CD14-positive monocyte (primary cell): Measurements from ENCODE around the gene VCL. TPM values are rescaled to one million over a fixed set of nuclear protein-coding genes. Genes with fewer than 3 reads are reported as not detected.

Experiments
- DNase-seq, 3 donors: peaks; one replicate each; pipeline ENCODE4 v3.0.0-alpha.2; 2011 to 2022
- H2AFZ ChIP-seq: 2 replicates; pipeline ENCODE4 v1.6.0; 2012; ENCODE audit warnings: mild to moderate bottlenecking, low read depth, low read length, inconsistent platforms; ENCODE audit not compliant: insufficient read depth, poor library complexity, severe bottlenecking
- H3K27ac ChIP-seq, 2 donors: 1 replicate in 1 of 2; 2 replicates in 1 of 2; pipeline ENCODE4 v1.5.1; 2012 to 2013; ENCODE audit warnings: low read length in 2 of 2, control low read depth in 1 of 2, inconsistent platforms in 1 of 2, low read depth in 1 of 2, mild to moderate bottlenecking in 1 of 2
- H3K27me3 ChIP-seq, 2 donors: one replicate each; pipeline versions ENCODE4 v1.6.0 to v1.6.1; 2011 to 2013; ENCODE audit warnings: low read length in 2 of 2; ENCODE audit not compliant: control insufficient read depth in 2 of 2, insufficient read depth in 2 of 2
- H3K36me3 ChIP-seq, 2 donors: replicated peaks in 1 of 2; 1 replicate in 1 of 2; 2 replicates in 1 of 2; pipeline versions ENCODE4 v1.5.1 to v1.6.1; 2012 to 2013; ENCODE audit warnings: low read length in 2 of 2, control low read depth in 1 of 2, inconsistent platforms in 1 of 2, mild to moderate bottlenecking in 1 of 2; ENCODE audit not compliant: insufficient read depth in 2 of 2, control insufficient read depth in 1 of 2
- H3K4me1 ChIP-seq, 2 donors: 1 replicate in 1 of 2; 2 replicates in 1 of 2; pipeline versions ENCODE4 v1.5.1 to v1.6.1; 2012 to 2013; ENCODE audit warnings: low read length in 2 of 2, control low read depth in 1 of 2, inconsistent platforms in 1 of 2, mild to moderate bottlenecking in 1 of 2, moderate library complexity in 1 of 2; ENCODE audit not compliant: insufficient read depth in 2 of 2, control insufficient read depth in 1 of 2
- H3K4me2 ChIP-seq: replicated peaks from 2 replicates; pipeline ENCODE3; 2012; ENCODE audit warnings: low read length, moderate library complexity, mild to moderate bottlenecking; ENCODE audit not compliant: poor library complexity, severe bottlenecking; ENCODE audit errors: extremely low read depth
- H3K4me3 ChIP-seq, 3 experiments: fragments of 200-600 bp in 1 of 3; sonication (generic) in 1 of 3; replicated peaks in 1 of 3; 1 replicate in 2 of 3; 2 replicates in 1 of 3; pipeline ENCODE4 v1.5.1; 2011 to 2013; ENCODE audit warnings: low read length in 3 of 3, mild to moderate bottlenecking in 3 of 3, control low read depth in 2 of 3, low read depth in 2 of 3, inconsistent platforms in 1 of 3, moderate library complexity in 1 of 3
- H3K79me2 ChIP-seq: 2 replicates; pipeline ENCODE4 v1.6.0; 2012; ENCODE audit warnings: mild to moderate bottlenecking, control low read depth, inconsistent platforms, low read length, moderate library complexity; ENCODE audit not compliant: insufficient read depth
- H3K9ac ChIP-seq: 2 replicates; pipeline ENCODE4 v1.6.0; 2017; ENCODE audit warnings: low read length, mild to moderate bottlenecking; ENCODE audit not compliant: insufficient read depth, poor library complexity, severe bottlenecking
- H3K9me3 ChIP-seq, 2 donors: replicated peaks in 1 of 2; 1 replicate in 1 of 2; 2 replicates in 1 of 2; pipeline versions ENCODE4 v1.5.1 to v1.6.1; 2012 to 2013; ENCODE audit warnings: low read length in 2 of 2, control low read depth in 1 of 2; ENCODE audit not compliant: control insufficient read depth in 1 of 2, insufficient read depth in 1 of 2
- H4K20me1 ChIP-seq: 2 replicates; pipeline ENCODE4 v1.6.0; 2012; ENCODE audit warnings: mild to moderate bottlenecking, low read length, control low read depth, moderate library complexity; ENCODE audit not compliant: insufficient read depth
- H3K27ac Mint-ChIP-seq, 7 donors: one replicate each; pipeline ENCODE4 v1.8.0; 2020; ENCODE audit warnings: mild to moderate bottlenecking in 7 of 7, mixed read lengths in 7 of 7, moderate library complexity in 6 of 7, inconsistent platforms in 2 of 7
- H3K27me3 Mint-ChIP-seq, 3 donors: one replicate each; pipeline ENCODE4 v1.8.0; 2021 to 2022; ENCODE audit warnings: low read depth in 3 of 3, mild to moderate bottlenecking in 3 of 3, mixed read lengths in 3 of 3, moderate library complexity in 3 of 3, inconsistent platforms in 1 of 3
- H3K36me3 Mint-ChIP-seq, 2 donors: one replicate each; pipeline ENCODE4 v1.8.0; 2020; ENCODE audit warnings: mixed read lengths in 2 of 2, inconsistent platforms in 1 of 2, mild to moderate bottlenecking in 1 of 2
- H3K4me1 Mint-ChIP-seq: one replicate; pipeline ENCODE4 v1.8.0; 2020; ENCODE audit warnings: mild to moderate bottlenecking, mixed read lengths
- H3K4me3 Mint-ChIP-seq, 2 donors: one replicate each; pipeline ENCODE4 v1.8.0; 2020; ENCODE audit warnings: mild to moderate bottlenecking in 2 of 2, mixed read lengths in 2 of 2, moderate library complexity in 1 of 2
- H3K9me3 Mint-ChIP-seq, 7 donors: one replicate each; pipeline ENCODE4 v1.8.0; 2020 to 2022; ENCODE audit warnings: mixed read lengths in 7 of 7, mild to moderate bottlenecking in 6 of 7, moderate library complexity in 6 of 7, inconsistent platforms in 2 of 7
- WGBS: methylation state at CpG from one replicate; pipeline ENCODE4 v1.1.5; 2013; ENCODE audit warnings: missing lambda C conversion rate; ENCODE audit not compliant: insufficient coverage; 5-methylcytosine and 5-hydroxymethylcytosine counted together
- intact Hi-C, 2 donors: fragments of 100-400 bp; cut with micrococcal nuclease; formaldehyde crosslinking; loops; one replicate each; pipeline versions ENCODE4 v1.15.0 to v1.15.1; 2023
- polyA plus RNA-seq, 3 donors: library from polyadenylated mRNA; depleted of rRNA in 1 of 3; unstranded in 2 of 3; stranded (reverse) in 1 of 3; fragments of 300-500 nt in 2 of 3; fragments of >200 nt in 1 of 3; fragmentation: Illumina TruSeq in 2 of 3; gene quantifications; 1 replicate in 2 of 3; 2 replicates in 1 of 3; pipeline ENCODE4 v1.2.3, GENCODE V29; 2012 to 2021
- TF ChIP-seq, protein P1 (sequence below): fragments of 200-600 bp; IDR thresholded peaks from one replicate; pipeline ENCODE4 v1.8.0; 2022; ENCODE audit warnings: antibody characterized with exemption, mild to moderate bottlenecking

The VCL gene
- polyA plus RNA-seq, 3 donors, result 39.1 to 68.4 (median 52.8) TPM

DNA sequence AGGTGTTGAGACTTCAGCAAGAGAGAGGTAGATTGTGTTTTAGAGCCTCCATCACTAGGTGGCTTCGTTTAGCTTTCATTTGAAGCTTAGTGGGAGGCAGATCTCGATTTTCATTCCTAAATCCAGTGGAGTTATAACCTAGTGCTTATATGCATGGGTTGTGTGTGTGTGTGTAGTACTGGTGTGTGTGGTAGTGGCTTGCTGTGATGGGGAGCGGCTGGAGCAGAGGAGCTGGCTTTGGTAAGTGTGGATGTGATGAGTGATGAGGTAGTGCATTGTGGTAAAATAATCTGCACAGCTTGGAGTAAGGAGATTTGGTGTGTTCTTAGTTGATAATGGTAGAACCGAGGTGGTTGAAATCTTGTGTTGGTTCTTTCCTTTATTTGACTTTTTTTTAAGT lies 109.5 kb downstream of the VCL start:
- no peak overlapping the region for H3K4me3 ChIP-seq
- Mint-ChIP-seq H3K27me3 (peaks cover 0 to 2% (median 0%) of the 10 kb centered on the region in 3 donors), H3K9me3 (no peaks in the 10 kb centered on the region), H3K4me3 (no peak overlapping the region), H3K27ac (peak overlapping the region in 2 of 7 donors; percentile 43 to 54), H3K4me1 (no peaks in the 10 kb centered on the region), H3K36me3 (peaks cover 95 to 99% of the 10 kb centered on the region in 2 donors)
- H2AFZ ChIP-seq, result no peak overlapping the region
- H3K27ac ChIP-seq, result peak overlapping the region in 1 of 2 donors; percentile 38
- no peaks in the 10 kb centered on the region for H3K9me3 ChIP-seq
- TF ChIP-seq, protein P1, sequence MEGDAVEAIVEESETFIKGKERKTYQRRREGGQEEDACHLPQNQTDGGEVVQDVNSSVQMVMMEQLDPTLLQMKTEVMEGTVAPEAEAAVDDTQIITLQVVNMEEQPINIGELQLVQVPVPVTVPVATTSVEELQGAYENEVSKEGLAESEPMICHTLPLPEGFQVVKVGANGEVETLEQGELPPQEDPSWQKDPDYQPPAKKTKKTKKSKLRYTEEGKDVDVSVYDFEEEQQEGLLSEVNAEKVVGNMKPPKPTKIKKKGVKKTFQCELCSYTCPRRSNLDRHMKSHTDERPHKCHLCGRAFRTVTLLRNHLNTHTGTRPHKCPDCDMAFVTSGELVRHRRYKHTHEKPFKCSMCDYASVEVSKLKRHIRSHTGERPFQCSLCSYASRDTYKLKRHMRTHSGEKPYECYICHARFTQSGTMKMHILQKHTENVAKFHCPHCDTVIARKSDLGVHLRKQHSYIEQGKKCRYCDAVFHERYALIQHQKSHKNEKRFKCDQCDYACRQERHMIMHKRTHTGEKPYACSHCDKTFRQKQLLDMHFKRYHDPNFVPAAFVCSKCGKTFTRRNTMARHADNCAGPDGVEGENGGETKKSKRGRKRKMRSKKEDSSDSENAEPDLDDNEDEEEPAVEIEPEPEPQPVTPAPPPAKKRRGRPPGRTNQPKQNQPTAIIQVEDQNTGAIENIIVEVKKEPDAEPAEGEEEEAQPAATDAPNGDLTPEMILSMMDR, result no peak
- 100% methylated on average over 2 of the region's 4 CpGs for WGBS
- H3K4me2 ChIP-seq, result no peak overlapping the region
- no peaks in the 10 kb centered on the region for H3K27me3 ChIP-seq
- no peaks in the 10 kb centered on the region for H3K79me2 ChIP-seq
- no peak for DNase-seq
- H3K4me1 ChIP-seq, result no peaks in the 10 kb centered on the region
- peaks cover 62% of the 10 kb centered on the region for H4K20me1 ChIP-seq
- no peak overlapping the region for H3K9ac ChIP-seq
- peaks cover 95 to 100% of the 10 kb centered on the region in 2 donors for H3K36me3 ChIP-seq
- intact Hi-C loops, result no loop called here

DNA sequence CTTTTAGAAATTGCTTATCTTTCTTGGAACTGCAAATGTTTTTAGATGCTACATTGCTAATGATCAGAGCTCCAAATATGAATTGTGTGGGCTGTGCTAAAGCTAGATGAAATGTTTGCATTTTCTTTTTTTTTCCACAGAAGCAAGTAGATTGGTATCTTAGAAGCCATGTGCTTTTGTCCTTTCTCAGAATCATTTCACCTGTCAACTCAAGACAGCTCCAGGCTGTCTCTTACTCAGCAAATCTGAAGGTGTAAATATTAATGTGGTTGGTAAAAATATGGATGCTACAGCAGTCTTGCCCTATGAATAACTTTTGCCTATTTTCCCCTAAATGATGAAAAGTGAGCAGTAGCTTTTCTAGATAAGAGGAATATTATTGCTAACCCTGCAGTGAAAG lies 111.5 kb downstream of the VCL start:
- H3K9me3 Mint-ChIP-seq, result no peaks in the 10 kb centered on the region
- no peak overlapping the region for H3K4me2 ChIP-seq
- peaks cover 0 to under 1% (median 0%) of the 10 kb centered on the region in 3 donors for H3K27me3 Mint-ChIP-seq
- H3K9ac ChIP-seq, result no peak overlapping the region
- H3K9me3 ChIP-seq, result no peaks in the 10 kb centered on the region
- no peak overlapping the region for H3K4me3 Mint-ChIP-seq
- peaks cover 83% of the 10 kb centered on the region for H4K20me1 ChIP-seq
- peaks cover 98 to 100% of the 10 kb centered on the region in 2 donors for H3K36me3 ChIP-seq
- no peak for DNase-seq
- H3K36me3 Mint-ChIP-seq, result peaks cover 94 to 99% of the 10 kb centered on the region in 2 donors
- H3K79me2 ChIP-seq, result no peaks in the 10 kb centered on the region
- no peaks in the 10 kb centered on the region for H3K27me3 ChIP-seq
- TF ChIP-seq, protein P1, result no peak
- H3K4me3 ChIP-seq, result no peak overlapping the region
- no peaks in the 10 kb centered on the region for H3K4me1 Mint-ChIP-seq
- H3K4me1 ChIP-seq, result no peaks in the 10 kb centered on the region
- H2AFZ ChIP-seq, result no peak overlapping the region
- H3K27ac ChIP-seq, result no peak overlapping the region
- intact Hi-C loops, result no loop called here
- peak overlapping the region in 1 of 7 donors; percentile 60 for H3K27ac Mint-ChIP-seq
